Stimulated activated CD4-positive, alpha-beta T cell treated with anti-CD3 and anti-CD28 coated beads, Interleukin-2, amount 100 ng/mL, for 24 hours (primary cell): Measurements from ENCODE around the gene PCDHAC1.
A peak's percentile ranks its signal among the peaks of the same experiment; 100 is the strongest.
"Not testable (repeated sequence)": the region's sequence is repeated elsewhere in the genome, so short reads cannot be mapped to it uniquely, and the experiment has no call there.

Source experiments
- DNase-seq, 2 donors: peaks; one replicate each; pipeline ENCODE4 v3.0.0-alpha.2; 2020

Gene PCDHAC1

GRCh38 chr5:140925806-140926442 is at the start of gene PCDHAC1:
TSS of gene PCDHAC1 (plus strand) at chr5:140926299. CDS start at chr5:140926893, 594 bp downstream.
- no peak for DNase-seq

GRCh38 chr5:140876541-140877261 is 49.4 kb upstream of the PCDHAC1 start:
- not testable (repeated sequence) for DNase-seq

GRCh38 chr5:140877262-140877581 is 48.9 kb upstream of the PCDHAC1 start:
- no peak for DNase-seq

- no peak for DNase-seq
These were observed 44.1 kb upstream of the PCDHAC1 start, which contains the start of gene PCDHA13 for GRCh38 chr5:140881889-140882590. TSS of gene PCDHA13 (plus strand) at chr5:140882124. CDS start at chr5:140882269, 145 bp downstream.

- no peak for DNase-seq
These were observed 43.6 kb upstream of the PCDHAC1 start for GRCh38 chr5:140882591-140882899.

- DNase-seq = no peak
These were observed 42.7 kb upstream of the PCDHAC1 start for GRCh38 chr5:140883373-140883772.

GRCh38 chr5:140883927-140884697 is 42.0 kb upstream of the PCDHAC1 start:
- DNase-seq = no peak

GRCh38 chr5:140916325-140916724 is 9.8 kb upstream of the PCDHAC1 start:
- DNase-seq = no peak

- DNase-seq = no peak
These were observed 2.5 kb upstream of the PCDHAC1 start for GRCh38 chr5:140923601-140924000.

- DNase-seq = peak; percentile 24 to 61
These were observed 536 bp downstream of the PCDHAC1 start for GRCh38 chr5:140926443-140927227.

GRCh38 chr5:140927228-140927573 is 1.1 kb downstream of the PCDHAC1 start:
- no peak for DNase-seq

- no peak for DNase-seq
These were observed 9.0 kb downstream of the PCDHAC1 start for GRCh38 chr5:140934964-140935606.

GRCh38 chr5:140946578-140946977 is 20.5 kb downstream of the PCDHAC1 start:
- DNase-seq = no peak

GRCh38 chr5:140951636-140952035 is 25.5 kb downstream of the PCDHAC1 start:
- no peak for DNase-seq

- DNase-seq = no peak
These were observed 27.1 kb downstream of the PCDHAC1 start for GRCh38 chr5:140953234-140953633.

- DNase-seq = no peak
These were observed 36.1 kb downstream of the PCDHAC1 start for GRCh38 chr5:140962190-140962589.

GRCh38 chr5:140964356-140964755 is 38.3 kb downstream of the PCDHAC1 start:
- no peak for DNase-seq

- DNase-seq = no peak
These were observed 39.8 kb downstream of the PCDHAC1 start for GRCh38 chr5:140965905-140966292.

- DNase-seq = no peak
These were observed 40.5 kb downstream of the PCDHAC1 start, which contains the start of gene PCDHAC2 for GRCh38 chr5:140966293-140967225. TSS of gene PCDHAC2 (plus strand) at chr5:140966476. CDS start at chr5:140966767, 291 bp downstream.

- no peak for DNase-seq
These were observed 41.3 kb downstream of the PCDHAC1 start for GRCh38 chr5:140967226-140967893.
